Right atrium auricular region (tissue), 2 donors: ENCODE data around the gene LRP2. TPM values are rescaled to one million over a fixed set of nuclear protein-coding genes. Genes with fewer than 3 reads are reported as not detected.

Source experiments
- DNase-seq: peaks from one replicate; pipeline ENCODE4 v3.0.0-alpha.2; 2019; ENCODE audit warnings: low spot score
- H3K27ac ChIP-seq, 2 donors: fragments of 200-600 bp; sonication (generic); 1 replicate in 1 of 2; 2 replicates in 1 of 2; pipeline ENCODE4 v1.5.1; 2016 to 2019
- H3K27me3 ChIP-seq, 2 donors: fragments of 200-600 bp; sonication (generic); one replicate each; pipeline versions ENCODE4 v1.5.1 to v1.6.0; 2017 to 2019
- H3K36me3 ChIP-seq: fragments of 200-600 bp; sonication (generic); one replicate; pipeline ENCODE4 v1.5.1; 2016
- H3K4me1 ChIP-seq, 2 donors: fragments of 200-600 bp; sonication (generic); one replicate each; pipeline versions ENCODE4 v1.5.1 to v1.6.0; 2017 to 2019
- H3K4me3 ChIP-seq, 2 donors: fragments of 200-600 bp; sonication (generic); 1 replicate in 1 of 2; 2 replicates in 1 of 2; pipeline ENCODE4 v1.5.1; 2017 to 2019; ENCODE audit warnings: mild to moderate bottlenecking in 1 of 2, moderate library complexity in 1 of 2
- H3K9me3 ChIP-seq, 2 donors: fragments of 200-600 bp; sonication (generic); one replicate each; pipeline ENCODE4 v1.5.1; 2019
- CTCF ChIP-seq, 2 donors: fragments of 200-600 bp; sonication (generic); IDR thresholded peaks; one replicate each; pipeline ENCODE4 v1.5.1; 2019; ENCODE audit warnings: antibody characterized with exemption in 2 of 2
- total RNA-seq, 2 donors: library from RNA; depleted of rRNA; stranded (reverse); fragments of >200 nt; gene quantifications; one replicate each; pipeline ENCODE4 v1.1.0, GENCODE V29; 2016

Gene LRP2
- total RNA-seq, 2 donors from 2014 or later: 8.1 to 14.8 TPM

DNA sequence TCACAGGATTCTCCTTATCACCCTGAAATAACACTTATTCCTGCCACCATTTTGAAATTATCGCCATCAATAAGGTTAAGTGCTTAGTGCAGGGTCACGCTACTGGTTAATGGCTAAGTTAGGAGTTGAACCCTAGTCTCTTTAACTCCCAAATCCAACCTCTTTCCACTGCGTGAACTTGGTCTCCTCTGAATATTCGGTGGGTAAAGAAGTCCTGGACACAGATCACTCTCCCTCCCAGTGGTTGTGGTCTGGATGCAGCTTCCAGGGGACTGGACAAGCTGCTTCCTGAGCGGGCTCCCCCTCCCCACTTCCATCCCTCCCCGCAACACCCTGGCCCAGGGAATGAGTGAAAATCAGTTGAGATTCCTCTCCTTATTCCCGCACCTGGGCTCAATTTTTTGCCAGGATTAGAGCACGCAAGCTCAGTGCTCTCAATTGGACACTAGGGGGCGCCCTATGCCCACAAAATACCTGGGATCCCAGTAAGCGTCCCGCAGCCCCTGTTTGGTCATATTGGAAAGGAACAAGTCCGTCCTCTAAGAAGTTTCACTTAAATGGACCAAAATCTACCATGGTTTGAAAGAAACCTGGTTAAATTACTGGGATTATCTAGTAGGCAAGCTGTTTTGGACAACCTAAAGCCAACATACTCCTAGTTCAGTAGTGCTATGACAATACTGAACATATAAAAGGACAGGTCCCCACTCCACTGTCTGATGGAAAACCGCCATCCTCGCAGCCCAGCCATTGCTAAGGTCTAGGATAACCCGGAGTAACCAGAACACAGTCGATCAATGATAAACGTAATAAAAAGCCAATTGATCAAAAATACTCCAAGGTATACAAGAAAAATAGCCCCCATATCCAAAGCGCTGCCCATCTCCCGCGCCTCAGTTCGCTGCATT lies 252.6 kb downstream of the LRP2 start:
- Histone ChIP-seq H3K27me3 (no peaks in the 10 kb centered on the region), H3K9me3 (no peaks in the 10 kb centered on the region), H3K4me3 (no peak overlapping the region), H3K36me3 (no peaks in the 10 kb centered on the region), H3K4me1 (no peaks in the 10 kb centered on the region), H3K27ac (no peak overlapping the region)
- peak; percentile 75 for DNase-seq
- peak; percentile 68 to 90 for TF ChIP-seq CTCF (IDR thresholded peaks at IDR 0.05)

- no peaks in the 10 kb centered on the region for H3K36me3 ChIP-seq
- no peaks in the 10 kb centered on the region for H3K4me1 ChIP-seq
- H3K9me3 ChIP-seq: no peaks in the 10 kb centered on the region
- no peak overlapping the region for H3K27ac ChIP-seq
- TF ChIP-seq CTCF (IDR thresholded peaks at IDR 0.05): no peak
- H3K27me3 ChIP-seq: no peaks in the 10 kb centered on the region
- H3K4me3 ChIP-seq: no peak overlapping the region
- DNase-seq: no peak
Measured at GRCh38 chr2:169108099-169108884, 254.0 kb downstream of the LRP2 start.

- Histone ChIP-seq H3K36me3 (no peaks in the 10 kb centered on the region), H3K4me1 (no peaks in the 10 kb centered on the region), H3K4me3 (no peak overlapping the region), H3K27me3 (no peaks in the 10 kb centered on the region), H3K9me3 (no peaks in the 10 kb centered on the region), H3K27ac (no peak overlapping the region)
- no peak for TF ChIP-seq CTCF (IDR thresholded peaks at IDR 0.05)
- no peak for DNase-seq
Measured at GRCh38 chr2:169107645-169108044, 254.7 kb downstream of the LRP2 start.

DNA sequence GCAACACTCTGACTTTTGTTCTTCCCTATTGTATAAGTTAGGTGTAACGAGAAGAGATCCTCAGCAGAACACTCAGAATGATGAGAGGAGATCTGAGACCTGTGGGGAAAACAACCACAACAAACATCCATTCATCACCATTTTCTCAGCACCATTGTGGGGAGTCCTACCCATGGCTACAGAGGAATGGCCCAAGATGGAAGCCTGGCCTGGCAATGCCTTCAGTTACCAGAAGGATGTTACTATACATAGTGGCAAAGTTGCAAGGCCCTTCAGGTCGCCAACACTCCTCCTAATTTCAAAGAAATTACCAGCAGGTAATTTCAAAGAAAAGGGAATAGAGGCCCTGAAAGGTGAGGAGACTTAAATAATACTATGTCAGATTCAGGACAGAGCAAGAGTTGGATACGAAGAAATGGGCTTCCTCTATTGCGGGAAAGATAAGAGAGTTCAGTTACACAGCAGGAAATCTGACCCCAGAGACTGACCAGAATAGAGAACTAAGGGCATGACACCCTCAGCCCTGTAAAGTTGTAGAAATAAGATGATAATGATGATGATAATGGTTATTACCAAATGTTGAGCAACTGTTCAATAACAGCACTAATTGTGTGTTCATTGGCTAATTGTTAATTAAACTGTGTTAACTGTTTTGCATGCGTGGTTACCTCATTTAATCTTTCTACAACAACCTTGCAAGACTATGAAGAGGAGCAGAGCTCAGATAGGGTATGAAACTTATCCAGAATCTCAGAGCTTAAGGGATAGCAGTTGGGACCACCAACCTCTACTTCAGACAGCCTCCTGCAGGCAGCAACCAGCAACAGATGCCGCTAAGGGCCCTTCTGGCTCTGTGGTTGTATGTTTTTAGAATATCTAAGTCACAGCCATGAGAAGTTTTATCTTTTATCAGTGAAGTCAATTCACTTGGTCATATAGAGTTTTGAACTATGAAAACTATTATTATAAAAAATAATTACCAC lies 255.5 kb downstream of the LRP2 start:
- TF ChIP-seq CTCF (IDR thresholded peaks at IDR 0.05): no peak
- no peak for DNase-seq
- no peak overlapping the region for H3K27ac ChIP-seq
- H3K4me1 ChIP-seq: no peaks in the 10 kb centered on the region
- no peak overlapping the region for H3K4me3 ChIP-seq
- H3K9me3 ChIP-seq: no peaks in the 10 kb centered on the region
- no peaks in the 10 kb centered on the region for H3K36me3 ChIP-seq
- H3K27me3 ChIP-seq: no peaks in the 10 kb centered on the region

- Histone ChIP-seq H3K9me3 (no peaks in the 10 kb centered on the region), H3K27me3 (no peaks in the 10 kb centered on the region), H3K27ac (no peak overlapping the region), H3K4me1 (no peaks in the 10 kb centered on the region), H3K4me3 (no peak overlapping the region), H3K36me3 (no peaks in the 10 kb centered on the region)
- no peak for TF ChIP-seq CTCF (IDR thresholded peaks at IDR 0.05)
- DNase-seq: no peak
Measured at GRCh38 chr2:169106134-169106533, 256.2 kb downstream of the LRP2 start.
